Measurements from ENCODE around the gene E2F4.

The E2F4 gene

GRCh38 chr16:67201411-67202345, 9.7 kb downstream of the E2F4 start:
- no peak for TF ChIP-seq ZBTB7A (IDR thresholded peaks at IDR 0.05; ENCODE audit: low read depth)
- TF ChIP-seq EGR1 (IDR thresholded peaks at IDR 0.05), result no peak
- TF ChIP-seq CEBPB (IDR thresholded peaks at IDR 0.05), result no peak
- TF ChIP-seq NFIC (IDR thresholded peaks at IDR 0.05), result no peak
- TF ChIP-seq TEAD4 (IDR thresholded peaks at IDR 0.05), result no peak
- TF ChIP-seq RAD21 (IDR thresholded peaks at IDR 0.05; ENCODE audit: low read depth), result no peak
- TF ChIP-seq MAX (IDR thresholded peaks at IDR 0.05), result no peak
- TF ChIP-seq REST (IDR thresholded peaks at IDR 0.05; ENCODE audit: low read depth), result no peak

- TF ChIP-seq MAX (IDR thresholded peaks at IDR 0.05) (no peak), TCF12 (IDR thresholded peaks at IDR 0.05; ENCODE audit: low read depth) (no peak), NFIC (IDR thresholded peaks at IDR 0.05) (no peak), CEBPB (IDR thresholded peaks at IDR 0.05) (no peak), ZBTB7A (IDR thresholded peaks at IDR 0.05; ENCODE audit: low read depth) (no peak), REST (IDR thresholded peaks at IDR 0.05; ENCODE audit: low read depth) (no peak), EGR1 (IDR thresholded peaks at IDR 0.05) (no peak), USF1 (IDR thresholded peaks at IDR 0.05) (no peak), FOXM1 (IDR thresholded peaks at IDR 0.05; ENCODE audit: borderline replicate concordance, low read depth) (no peak), EP300 (IDR thresholded peaks at IDR 0.05; ENCODE audit: borderline replicate concordance) (no peak), TAF1 (IDR thresholded peaks at IDR 0.05; ENCODE audit: low read depth) (no peak), RAD21 (IDR thresholded peaks at IDR 0.05; ENCODE audit: low read depth) (no peak), CREB1 (IDR thresholded peaks at IDR 0.05; ENCODE audit: low read depth) (no peak), TEAD4 (IDR thresholded peaks at IDR 0.05) (no peak), YY1 (IDR thresholded peaks at IDR 0.05; ENCODE audit: low read depth) (no peak)
These were observed 10.5 kb downstream of the E2F4 start for GRCh38 chr16:67202426-67202825.

- TF ChIP-seq EP300 (IDR thresholded peaks at IDR 0.05; ENCODE audit: borderline replicate concordance) (no peak), NFIC (IDR thresholded peaks at IDR 0.05) (no peak), TAF1 (IDR thresholded peaks at IDR 0.05; ENCODE audit: low read depth) (no peak), USF1 (IDR thresholded peaks at IDR 0.05) (no peak), MAX (IDR thresholded peaks at IDR 0.05) (no peak), CREB1 (IDR thresholded peaks at IDR 0.05; ENCODE audit: low read depth) (no peak), TCF12 (IDR thresholded peaks at IDR 0.05; ENCODE audit: low read depth) (no peak), CEBPB (IDR thresholded peaks at IDR 0.05) (no peak), YY1 (IDR thresholded peaks at IDR 0.05; ENCODE audit: low read depth) (no peak), EGR1 (IDR thresholded peaks at IDR 0.05) (no peak), ZBTB7A (IDR thresholded peaks at IDR 0.05; ENCODE audit: low read depth) (no peak), RAD21 (IDR thresholded peaks at IDR 0.05; ENCODE audit: low read depth) (no peak), FOXM1 (IDR thresholded peaks at IDR 0.05; ENCODE audit: borderline replicate concordance, low read depth) (no peak), TEAD4 (IDR thresholded peaks at IDR 0.05) (no peak), REST (IDR thresholded peaks at IDR 0.05; ENCODE audit: low read depth) (no peak)
These were observed 11.1 kb downstream of the E2F4 start for GRCh38 chr16:67202956-67203493.

Measured in Ishikawa (cell line).